Brain microvascular endothelial cell (primary cell): Measurements from ENCODE around the gene GAP43.

Source experiments
- DNase-seq: peaks from one replicate; pipeline ENCODE4 v3.0.0-alpha.2; 2020
- H3K27ac ChIP-seq: fragments of 250-450 bp; sonication (Bioruptor Pico); 2 replicates; pipeline ENCODE4 v1.5.1; 2020; ENCODE audit warnings: mild to moderate bottlenecking, moderate library complexity
- H3K27me3 ChIP-seq: fragments of 250-450 bp; sonication (Bioruptor Pico); replicated peaks from 2 replicates; pipeline ENCODE4 v1.5.1; 2020; ENCODE audit warnings: mild to moderate bottlenecking
- H3K36me3 ChIP-seq: fragments of 250-450 bp; sonication (Bioruptor Pico); replicated peaks from 2 replicates; pipeline ENCODE4 v1.5.1; 2020; ENCODE audit warnings: mild to moderate bottlenecking
- H3K4me3 ChIP-seq: 2 replicates; pipeline ENCODE4 v1.5.1; 2011; ENCODE audit warnings: low read depth, mild to moderate bottlenecking, control low read depth, low read length, moderate library complexity
- in situ Hi-C: cut with HindIII; loops from 2 replicates; pipeline ENCODE4 v1.10.0; 2017; ENCODE audit warnings: low sequenced_read_pairs, low pct_ligation_motif_present
- TF ChIP-seq, protein P1 (sequence below): IDR thresholded peaks from 2 replicates; pipeline ENCODE4 v1.5.1; 2011; ENCODE audit warnings: low read depth, mild to moderate bottlenecking, moderate library complexity, low read length, control low read depth, inconsistent platforms; ENCODE audit errors: missing control alignments

The GAP43 gene

DNA sequence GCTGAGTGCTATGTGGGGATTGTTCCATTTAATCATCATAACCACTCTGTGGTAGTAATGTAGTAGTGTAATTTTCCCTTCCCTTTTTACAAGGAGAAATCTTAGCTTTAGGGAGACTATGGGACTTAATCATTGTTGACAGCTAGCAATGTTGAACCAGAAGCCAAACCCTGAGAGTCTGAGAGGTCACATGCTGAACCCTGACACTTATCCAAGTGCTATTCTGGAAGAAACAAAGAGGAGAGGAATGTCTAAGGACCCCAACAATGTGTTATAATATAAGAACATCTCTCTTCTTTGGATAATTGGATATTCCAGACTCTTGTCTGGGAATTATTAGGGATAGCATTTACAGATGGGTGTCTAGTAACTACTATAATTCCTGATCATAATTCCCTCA lies 58.4 kb downstream of the GAP43 start:
- TF ChIP-seq, protein P1, sequence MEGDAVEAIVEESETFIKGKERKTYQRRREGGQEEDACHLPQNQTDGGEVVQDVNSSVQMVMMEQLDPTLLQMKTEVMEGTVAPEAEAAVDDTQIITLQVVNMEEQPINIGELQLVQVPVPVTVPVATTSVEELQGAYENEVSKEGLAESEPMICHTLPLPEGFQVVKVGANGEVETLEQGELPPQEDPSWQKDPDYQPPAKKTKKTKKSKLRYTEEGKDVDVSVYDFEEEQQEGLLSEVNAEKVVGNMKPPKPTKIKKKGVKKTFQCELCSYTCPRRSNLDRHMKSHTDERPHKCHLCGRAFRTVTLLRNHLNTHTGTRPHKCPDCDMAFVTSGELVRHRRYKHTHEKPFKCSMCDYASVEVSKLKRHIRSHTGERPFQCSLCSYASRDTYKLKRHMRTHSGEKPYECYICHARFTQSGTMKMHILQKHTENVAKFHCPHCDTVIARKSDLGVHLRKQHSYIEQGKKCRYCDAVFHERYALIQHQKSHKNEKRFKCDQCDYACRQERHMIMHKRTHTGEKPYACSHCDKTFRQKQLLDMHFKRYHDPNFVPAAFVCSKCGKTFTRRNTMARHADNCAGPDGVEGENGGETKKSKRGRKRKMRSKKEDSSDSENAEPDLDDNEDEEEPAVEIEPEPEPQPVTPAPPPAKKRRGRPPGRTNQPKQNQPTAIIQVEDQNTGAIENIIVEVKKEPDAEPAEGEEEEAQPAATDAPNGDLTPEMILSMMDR: no peak
- H3K27ac ChIP-seq: no peak overlapping the region

DNA sequence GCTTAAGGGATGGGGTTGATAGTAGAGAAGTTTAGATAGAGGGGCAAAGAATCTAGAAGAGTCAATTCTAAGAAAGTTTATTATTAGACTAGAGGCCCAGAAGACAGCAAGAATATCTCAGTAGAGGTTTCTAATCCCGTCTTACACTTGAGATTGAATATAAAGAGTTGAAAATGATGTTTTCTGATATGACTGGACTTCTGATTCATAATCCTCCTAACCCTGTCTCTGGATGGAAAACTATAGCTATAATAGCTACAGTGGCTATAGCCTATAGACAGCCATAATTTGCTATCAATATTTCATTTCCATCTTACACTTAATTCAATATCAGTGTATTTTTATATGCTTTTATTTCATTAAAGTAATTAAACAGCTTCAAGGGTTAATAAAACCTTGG lies 60.0 kb downstream of the GAP43 start:
- Histone ChIP-seq H3K4me3 (no peak overlapping the region), H3K27me3 (no peaks in the 10 kb centered on the region), H3K27ac (no peak overlapping the region), H3K36me3 (no peaks in the 10 kb centered on the region)
- in situ Hi-C loops: no loop called here
- TF ChIP-seq, protein P1: no peak
- no peak for DNase-seq

More for the DNA sequence above, 58.4 kb downstream of the GAP43 start:
- Histone ChIP-seq H3K36me3 (no peaks in the 10 kb centered on the region), H3K27me3 (no peaks in the 10 kb centered on the region), H3K4me3 (no peak overlapping the region)
- DNase-seq: no peak
- in situ Hi-C loops: no loop called here

DNA sequence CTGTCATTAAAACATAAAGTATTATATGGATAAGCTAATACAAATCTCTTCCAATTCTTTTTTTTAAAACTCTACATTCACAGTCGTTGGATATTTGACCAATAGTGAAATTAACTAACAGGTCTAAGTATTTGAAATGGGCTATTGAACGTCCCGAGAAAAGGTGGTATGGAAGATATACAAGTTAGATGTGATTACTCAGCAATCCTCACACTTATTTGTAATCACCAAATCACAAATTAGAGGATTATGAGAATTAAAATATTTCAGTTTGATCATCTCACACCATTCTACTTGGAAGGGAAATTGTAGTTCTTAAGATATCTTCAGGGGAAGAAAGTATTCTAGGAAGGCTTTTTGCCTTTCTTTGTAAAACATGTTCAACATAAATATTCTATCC lies 60.5 kb downstream of the GAP43 start:
- H3K36me3 ChIP-seq: no peaks in the 10 kb centered on the region
- H3K4me3 ChIP-seq: no peak overlapping the region
- no peak for DNase-seq
- in situ Hi-C loops: no loop called here
- H3K27me3 ChIP-seq: no peaks in the 10 kb centered on the region
- H3K27ac ChIP-seq: no peak overlapping the region
- TF ChIP-seq, protein P1: no peak

DNA sequence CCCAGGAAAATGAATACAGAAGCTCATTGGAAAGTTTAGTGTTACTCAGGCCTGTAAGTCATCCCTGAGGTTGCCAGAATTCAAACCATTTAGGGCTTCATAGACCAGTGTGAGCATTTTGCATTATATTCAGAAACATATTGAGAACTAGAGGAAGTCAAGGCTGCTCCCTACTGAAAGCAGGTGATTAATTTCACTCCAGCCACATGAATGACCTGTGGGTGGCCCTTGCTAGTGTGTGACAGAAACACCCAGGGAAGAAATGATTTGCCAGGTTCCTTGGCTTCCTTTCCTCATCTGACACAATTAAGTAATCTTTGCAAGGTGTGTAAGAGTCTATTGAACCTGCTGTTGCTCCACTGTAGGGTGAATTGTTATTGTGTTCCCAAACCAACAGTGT lies 61.8 kb downstream of the GAP43 start:
- in situ Hi-C loops: no loop called here
- H3K27me3 ChIP-seq: no peaks in the 10 kb centered on the region

DNA sequence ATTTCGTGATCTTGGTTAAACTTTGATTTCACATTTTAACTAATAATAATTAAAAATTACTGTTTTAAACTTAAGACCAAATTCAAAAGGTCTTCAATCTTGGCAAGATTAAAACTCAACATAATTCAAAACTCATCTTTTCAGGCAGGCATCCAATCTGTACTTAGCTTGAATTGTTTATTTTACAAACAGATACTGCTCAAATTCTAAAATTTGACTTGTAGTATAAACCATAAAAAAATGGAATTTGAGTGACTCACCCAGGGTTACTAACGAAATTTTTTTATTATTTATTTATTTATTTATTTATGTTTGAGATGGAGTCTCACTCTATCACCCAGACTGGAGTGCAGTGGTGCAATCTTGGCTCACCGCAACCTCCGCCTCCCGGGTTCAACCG lies 64.4 kb downstream of the GAP43 start:
- DNase-seq: no peak
- in situ Hi-C loops: no loop called here
- Histone ChIP-seq H3K27me3 (no peaks in the 10 kb centered on the region), H3K27ac (no peak overlapping the region), H3K4me3 (no peak overlapping the region), H3K36me3 (no peaks in the 10 kb centered on the region)
- TF ChIP-seq, protein P1: no peak

More for the DNA sequence above, 61.8 kb downstream of the GAP43 start:
- Histone ChIP-seq H3K27ac (no peak overlapping the region), H3K4me3 (no peak overlapping the region), H3K36me3 (no peaks in the 10 kb centered on the region)
- TF ChIP-seq, protein P1: no peak
- DNase-seq: no peak

DNA sequence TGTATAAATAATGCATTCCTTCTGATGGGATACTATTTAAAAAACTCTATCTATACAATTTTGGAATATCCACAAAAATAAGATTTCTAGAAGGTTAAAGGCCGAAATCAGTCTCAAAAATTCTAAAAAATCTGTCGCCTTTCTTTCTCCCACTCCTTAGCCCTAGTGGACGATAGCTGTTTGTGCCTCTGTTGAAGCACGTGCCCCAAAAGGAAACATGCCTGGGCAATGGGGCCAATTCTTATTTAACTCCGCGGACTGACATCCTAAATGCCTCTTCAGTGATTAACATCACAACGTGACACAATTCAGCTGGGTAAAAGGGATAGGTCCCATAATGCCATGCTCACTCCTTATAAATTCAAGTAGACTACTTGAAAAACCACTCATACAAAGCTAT lies 65.1 kb downstream of the GAP43 start:
- in situ Hi-C loops: no loop called here
- TF ChIP-seq, protein P1: no peak

More for the DNA sequence above, 65.1 kb downstream of the GAP43 start:
- DNase-seq: no peak
- H3K27ac ChIP-seq: no peak overlapping the region
- no peak overlapping the region for H3K4me3 ChIP-seq
- H3K27me3 ChIP-seq: no peaks in the 10 kb centered on the region
- no peaks in the 10 kb centered on the region for H3K36me3 ChIP-seq
